IPS-NIHi7 (cell line): ENCODE results near the gene PPP2R1A.

ENCODE experiments used
- DNase-seq: peaks from one replicate; pipeline ENCODE4 v3.0.0; 2012; ENCODE audit warnings: mixed read lengths; ENCODE audit errors: extremely low spot score

Gene PPP2R1A

GRCh38 chr19:52189735-52190486 lies at the start of gene PPP2R1A:
Gene PPP2R1A (plus strand): TSS chr19:52190052. CDS start chr19:52190097, 45 bp downstream.
- DNase-seq: peak; percentile 98

- no peak for DNase-seq
Measured at GRCh38 chr19:52141203-52141602, 48.6 kb upstream of the PPP2R1A start.

- DNase-seq: no peak
Measured at GRCh38 chr19:52142001-52142595, 47.8 kb upstream of the PPP2R1A start.

- no peak for DNase-seq
Measured at GRCh38 chr19:52148256-52148655, 41.6 kb upstream of the PPP2R1A start.

- DNase-seq: no peak
Measured at GRCh38 chr19:52155596-52156359, 34.1 kb upstream of the PPP2R1A start.

GRCh38 chr19:52170304-52170703 lies 19.5 kb upstream of the PPP2R1A start:
- no peak for DNase-seq

- DNase-seq: peak; percentile 43
Measured at GRCh38 chr19:52170863-52171320, 19.0 kb upstream of the PPP2R1A start.

- DNase-seq: peak; percentile 97
Measured at GRCh38 chr19:52171321-52172169, 18.3 kb upstream of the PPP2R1A start, which contains the start of gene ZNF836. Gene ZNF836 (minus strand): TSS chr19:52171621. CDS start chr19:52168072, 3,549 bp downstream.

GRCh38 chr19:52172347-52172746 lies 17.5 kb upstream of the PPP2R1A start:
- no peak for DNase-seq

GRCh38 chr19:52176574-52176973 lies 13.3 kb upstream of the PPP2R1A start:
- no peak for DNase-seq

GRCh38 chr19:52187407-52187806 lies 2.4 kb upstream of the PPP2R1A start:
- DNase-seq: no peak

GRCh38 chr19:52188822-52189734 lies 774 bp upstream of the PPP2R1A start:
- DNase-seq: no peak

GRCh38 chr19:52190487-52191293 lies 838 bp downstream of the PPP2R1A start:
- no peak for DNase-seq

GRCh38 chr19:52191389-52191788 lies 1.5 kb downstream of the PPP2R1A start:
- DNase-seq: no peak

- no peak for DNase-seq
Measured at GRCh38 chr19:52191951-52192350, 2.1 kb downstream of the PPP2R1A start.

- no peak for DNase-seq
Measured at GRCh38 chr19:52196256-52196967, 6.6 kb downstream of the PPP2R1A start.

- DNase-seq: no peak
Measured at GRCh38 chr19:52197964-52198363, 8.1 kb downstream of the PPP2R1A start.

GRCh38 chr19:52198678-52199077 lies 8.8 kb downstream of the PPP2R1A start:
- no peak for DNase-seq

GRCh38 chr19:52200044-52200443 lies 10.2 kb downstream of the PPP2R1A start:
- DNase-seq: no peak
